GM19043 (cell line): ENCODE data around the gene IFT80.

ENCODE experiments used
- ATAC-seq: cut with Tn5 transposase; IDR thresholded peaks from one replicate; pipeline ENCODE4 v1.9.1; 2021; ENCODE audit warnings: low read depth; ENCODE audit not compliant: unreplicated experiment

IFT80 gene

DNA sequence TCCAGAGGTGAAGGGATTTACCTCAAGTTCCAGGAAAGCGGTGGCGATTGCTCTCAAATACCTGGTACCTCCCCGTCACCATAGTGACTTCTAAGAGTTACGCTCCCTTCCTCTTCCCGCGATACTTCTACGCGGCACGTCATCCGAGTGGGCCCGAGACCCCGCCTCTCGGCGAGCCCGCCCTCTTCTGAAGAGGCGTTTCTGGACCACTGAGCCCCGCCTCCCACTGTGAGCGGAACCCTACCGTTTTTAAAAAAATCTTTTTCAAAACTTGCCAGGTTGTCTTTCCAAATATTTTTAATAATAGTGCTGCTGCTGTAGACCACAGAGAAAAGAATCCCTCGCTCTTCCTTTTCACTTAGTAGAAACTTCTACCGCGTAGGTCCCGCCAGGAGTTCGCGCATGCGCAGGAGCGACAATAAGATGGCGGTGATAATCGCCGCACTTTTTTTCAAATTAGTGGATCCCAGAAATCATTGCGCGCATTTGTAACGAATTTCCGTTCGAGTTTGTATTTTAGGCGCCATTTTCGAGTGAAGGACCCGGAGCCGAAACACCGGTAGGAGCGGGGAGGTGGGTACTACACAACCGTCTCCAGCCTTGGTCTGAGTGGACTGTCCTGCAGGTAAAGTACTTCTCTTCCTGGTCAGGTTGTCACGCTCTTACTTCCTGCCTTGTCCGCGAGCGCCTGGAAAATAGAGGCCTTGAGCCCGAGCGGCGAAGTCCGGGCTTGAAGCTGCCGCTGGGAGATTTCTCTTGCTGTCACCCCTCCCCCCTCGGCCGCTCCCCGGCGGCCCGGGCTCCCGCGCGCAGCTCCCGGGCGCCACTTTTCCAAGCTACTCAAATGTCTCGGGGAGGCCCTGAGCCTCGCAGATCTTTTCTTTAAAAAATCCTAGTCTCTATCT, at the start of gene IFT80, which contains the start of gene SMC4:
Gene IFT80, minus strand, starts transcription at position 101 of the 905 bp plus-strand sequence. CDS start 14,625 bp downstream, outside the sequence.
Gene SMC4, plus strand, starts transcription at position 526 of the 905 bp plus-strand sequence. CDS start 1,177 bp downstream, outside the sequence.
- ATAC-seq: peak; percentile 96

DNA sequence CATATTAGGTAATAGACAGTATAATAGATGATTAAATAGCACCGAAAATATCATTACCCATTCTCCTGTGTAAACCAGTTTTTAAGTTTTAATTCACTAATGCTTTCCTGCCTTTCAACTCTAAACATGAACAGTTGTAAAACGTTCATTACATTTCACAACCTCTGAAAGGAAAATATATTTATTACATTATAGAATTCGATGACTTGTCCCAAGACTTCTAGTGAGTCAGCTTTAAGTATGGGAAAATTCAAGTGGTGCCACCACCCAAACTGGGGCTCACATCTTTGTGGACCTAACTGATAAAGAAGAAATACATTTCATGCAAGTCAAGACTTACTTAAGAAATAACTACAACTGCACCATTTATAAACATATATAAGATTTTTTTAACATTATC, 48.5 kb upstream of the IFT80 start:
- ATAC-seq: no peak

GRCh38 chr3:160446522-160447056, 47.6 kb upstream of the IFT80 start:
- ATAC-seq: no peak

DNA sequence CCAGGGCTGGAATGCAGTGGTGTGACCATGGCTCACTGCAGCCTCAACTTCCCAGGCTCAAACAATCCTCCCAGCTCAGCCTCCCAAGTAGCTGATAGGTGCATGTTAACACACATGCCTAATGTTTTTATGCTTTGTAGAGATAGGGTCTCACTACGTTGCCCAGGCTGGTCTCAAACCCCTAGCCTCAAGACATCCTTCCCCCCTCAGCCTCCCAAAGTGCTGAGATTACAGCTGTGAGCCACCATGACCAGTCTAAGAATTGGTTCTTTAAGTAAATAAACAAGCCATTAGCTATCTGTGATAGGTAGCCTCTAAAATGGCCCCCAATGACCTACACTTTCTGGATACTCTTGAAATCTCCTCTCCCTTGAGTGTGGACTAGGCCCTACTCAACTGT, 46.8 kb upstream of the IFT80 start:
- no peak for ATAC-seq

- ATAC-seq: no peak
Measured at GRCh38 chr3:160444411-160444810, 45.4 kb upstream of the IFT80 start.

DNA sequence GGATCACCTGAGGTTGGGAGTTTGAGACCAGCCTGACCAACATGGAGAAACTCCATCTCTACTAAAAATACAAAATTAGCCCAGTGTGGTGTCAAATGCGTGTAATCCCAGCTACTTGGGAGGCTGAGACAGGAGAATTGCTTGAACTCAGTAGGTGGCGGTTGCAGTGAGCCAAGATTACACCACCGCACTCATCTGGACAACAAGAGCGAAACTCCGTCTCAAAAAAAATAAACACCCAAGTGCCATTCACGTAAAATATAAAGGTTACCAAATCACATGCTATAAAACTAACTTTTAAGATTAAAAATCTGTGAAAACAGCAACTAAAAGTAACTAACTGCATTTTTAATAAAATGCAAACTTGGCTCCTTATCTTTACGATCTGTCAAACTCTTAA, 41.7 kb upstream of the IFT80 start:
- ATAC-seq: no peak

- ATAC-seq: no peak
Measured at GRCh38 chr3:160437083-160437455, 38.0 kb upstream of the IFT80 start.

- ATAC-seq: no peak
Measured at GRCh38 chr3:160435747-160436146, 36.7 kb upstream of the IFT80 start.

- no peak for ATAC-seq
Measured at GRCh38 chr3:160435095-160435494, 36.1 kb upstream of the IFT80 start.

DNA sequence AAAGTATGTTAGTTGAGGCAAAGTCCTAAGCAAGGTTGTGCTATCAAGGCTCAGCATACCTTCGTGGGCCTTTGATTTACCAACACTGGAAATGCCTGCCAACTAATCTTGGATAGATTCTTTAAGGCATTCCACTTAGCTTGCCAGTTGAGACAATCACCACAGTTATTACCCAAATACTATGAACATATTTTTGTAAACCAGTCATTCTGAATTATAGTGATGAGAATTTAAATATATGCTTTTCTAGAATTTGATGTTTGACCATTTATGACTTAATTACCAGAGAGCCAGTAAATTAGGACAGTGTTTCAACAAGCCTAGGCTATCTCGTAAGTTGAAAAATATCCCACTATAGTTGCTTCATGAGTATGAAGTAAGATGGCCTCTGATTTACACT, 35.0 kb upstream of the IFT80 start:
- no peak for ATAC-seq

DNA sequence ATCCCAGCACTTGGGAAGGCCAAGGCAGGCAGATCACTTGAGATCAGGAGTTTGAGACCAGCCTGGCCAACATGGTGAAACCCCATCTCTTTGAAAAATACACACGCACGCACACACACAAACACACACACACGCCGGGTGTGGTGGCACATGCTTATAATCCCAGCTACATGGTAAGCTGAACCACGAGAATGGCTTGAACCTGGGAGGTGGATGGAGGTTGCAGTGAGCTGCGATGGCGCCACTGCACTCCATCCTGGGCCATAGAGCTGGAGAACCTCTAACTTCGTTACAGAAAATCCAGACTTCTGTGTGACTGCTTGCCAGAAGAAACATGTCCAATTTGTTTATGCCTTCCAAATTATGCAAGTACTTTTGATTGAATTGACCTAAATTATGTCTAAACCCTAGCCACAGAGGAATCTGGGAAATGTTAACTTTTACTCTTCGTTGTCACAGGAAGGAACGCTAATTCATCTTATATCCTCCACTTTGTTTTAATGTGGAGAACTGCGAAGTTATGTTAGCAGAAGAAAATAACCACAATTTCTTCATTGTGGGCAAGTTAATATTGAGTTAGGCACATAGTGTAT, 28.9 kb upstream of the IFT80 start:
- ATAC-seq: no peak

GRCh38 chr3:160417311-160417710, 18.3 kb upstream of the IFT80 start:
- no peak for ATAC-seq

- ATAC-seq: peak; percentile 83
Measured at GRCh38 chr3:160413613-160414248, 14.7 kb upstream of the IFT80 start.

DNA sequence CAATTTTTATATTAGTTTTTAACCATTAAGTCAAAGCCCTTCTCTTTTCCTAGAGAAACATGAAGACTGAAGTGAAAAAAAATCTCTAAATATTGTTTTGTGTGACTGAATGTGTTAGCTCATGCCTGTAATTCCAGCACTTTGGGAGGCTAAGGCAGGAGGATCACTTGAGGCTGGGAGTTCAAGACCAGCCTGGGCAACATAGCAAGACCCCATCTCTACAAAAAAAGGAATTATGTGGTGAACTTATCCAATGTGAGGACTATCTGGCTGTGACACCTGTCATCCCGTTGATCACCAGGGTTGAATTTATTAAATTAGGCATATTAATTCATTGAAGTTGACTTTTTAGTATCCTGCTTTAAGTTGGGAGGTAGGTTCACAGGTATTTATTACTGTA, 13.5 kb upstream of the IFT80 start:
- no peak for ATAC-seq

GRCh38 chr3:160409812-160410610, 11.0 kb upstream of the IFT80 start:
- no peak for ATAC-seq

DNA sequence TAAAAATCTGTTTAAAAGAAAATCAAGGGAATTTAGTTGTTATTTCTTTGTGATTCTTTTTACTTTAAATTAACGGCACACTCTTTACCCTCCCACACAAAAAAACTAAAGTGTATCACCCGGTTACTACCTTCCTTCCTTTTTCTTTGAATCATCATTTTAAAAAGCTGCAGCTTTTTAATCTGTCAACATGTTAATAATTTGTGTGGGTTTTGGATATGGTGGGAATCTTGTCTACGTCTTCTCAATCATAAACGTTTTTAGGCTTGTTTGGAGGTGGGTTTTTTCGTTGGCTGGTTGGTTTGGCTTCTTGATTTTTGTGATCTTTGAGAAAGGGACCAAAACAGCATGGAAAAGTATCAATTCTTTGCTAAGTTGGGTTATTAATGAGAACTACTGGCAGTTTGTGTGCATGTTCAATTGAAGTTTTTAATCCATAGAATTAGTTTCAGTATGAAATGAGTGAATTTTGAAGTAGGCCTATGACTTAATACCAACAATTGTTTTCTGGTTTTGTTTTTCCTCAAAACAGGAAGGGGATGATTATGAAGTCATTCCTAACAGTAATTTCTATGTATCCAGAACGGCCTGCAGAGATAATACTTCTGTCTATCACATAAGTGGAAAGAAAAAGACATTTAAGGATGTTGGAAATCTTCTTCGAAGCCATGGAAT, 4.9 kb upstream of the IFT80 start:
- ATAC-seq: no peak

DNA sequence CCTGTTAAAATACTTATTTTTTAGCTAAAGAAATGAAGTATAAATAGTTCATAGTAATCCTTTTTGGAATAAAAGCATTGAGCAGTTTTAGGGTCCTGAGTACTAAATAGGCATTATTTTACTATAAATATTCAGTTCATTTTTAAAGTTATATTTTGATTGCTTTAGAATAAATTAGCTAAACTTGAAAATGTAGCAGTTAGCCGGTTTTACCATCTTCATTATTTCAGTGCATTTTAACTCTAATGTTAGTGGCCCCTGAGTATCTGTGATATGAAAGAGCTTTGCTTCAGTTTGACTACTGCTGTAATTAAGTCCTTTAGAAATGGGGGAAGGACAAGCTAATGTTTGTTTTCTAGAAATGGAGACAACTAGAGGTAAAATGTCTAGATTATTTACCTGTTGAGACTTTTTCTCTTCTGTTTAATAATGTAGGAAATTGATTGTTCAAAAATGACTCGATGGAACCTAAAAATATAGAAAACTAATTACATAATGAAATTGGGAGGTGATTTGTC, 4.1 kb upstream of the IFT80 start:
- no peak for ATAC-seq

- ATAC-seq: no peak
Measured at GRCh38 chr3:160402221-160403027, 3.4 kb upstream of the IFT80 start.
